Uterus (tissue), 2 donors: ENCODE data around the gene NOP9.

Source experiments
- CTCF ChIP-seq, 4 experiments: fragments of 200-600 bp in 2 of 4; fragments of 450-650 bp in 2 of 4; sonication (generic) in 2 of 4; IDR thresholded peaks; one replicate each; pipeline ENCODE4 v1.5.1; 2016 to 2019; ENCODE audit warnings: antibody characterized with exemption in 4 of 4, mild to moderate bottlenecking in 2 of 4, moderate library complexity in 1 of 4
- POLR2A ChIP-seq, 2 donors: fragments of 450-650 bp; IDR thresholded peaks; one replicate each; pipeline ENCODE4 v1.6.1; 2016; ENCODE audit warnings: antibody characterized with exemption in 2 of 2, mild to moderate bottlenecking in 1 of 2, moderate library complexity in 1 of 2

GRCh38 chr14:24278424-24278823 lies 21.2 kb upstream of the NOP9 start:
- TF ChIP-seq POLR2A (IDR thresholded peaks at IDR 0.05) (no peak), CTCF (IDR thresholded peaks at IDR 0.05) (no peak)
